Measurements from ENCODE around the gene CD59. TPM values are rescaled to one million over a fixed set of nuclear protein-coding genes. Genes with fewer than 3 reads are reported as not detected.

CD59 gene
- total RNA-seq, 1 donor from 2014 or later, result 637 TPM

- DNase-seq (ENCODE audit: low spot score in 2 of 2), result no peak
- TF ChIP-seq CTCF (IDR thresholded peaks at IDR 0.05), result no peak
- intact Hi-C loops (cut with DNase I), result loop anchor here (10.0 kb wide), 1 partner anchor 1188 kb away; the partner anchor contains the start of gene EIF3M
- Histone ChIP-seq H3K9me3 (no peaks in the 10 kb centered on the region), H3K27ac (peak overlapping the region in 1 of 2 donors; percentile 87), H3K4me1 (peaks cover 7 to 26% of the 10 kb centered on the region in 2 donors), H3K27me3 (no peaks in the 10 kb centered on the region), H3K4me3 (peak overlapping the region in 1 of 2 donors; percentile 90), H3K36me3 (peaks cover 8 to 16% of the 10 kb centered on the region in 2 donors)
These were observed 36.6 kb upstream of the CD59 start for GRCh38 chr11:33772870-33773269.

- DNase-seq (ENCODE audit: low spot score in 2 of 2), result no peak
- Histone ChIP-seq H3K36me3 (peaks cover 13 to 18% of the 10 kb centered on the region in 2 donors), H3K27ac (no peak overlapping the region), H3K4me1 (peaks cover 7 to 26% of the 10 kb centered on the region in 2 donors), H3K9me3 (no peaks in the 10 kb centered on the region), H3K27me3 (no peaks in the 10 kb centered on the region), H3K4me3 (no peak overlapping the region)
- TF ChIP-seq CTCF (IDR thresholded peaks at IDR 0.05), result no peak
- intact Hi-C loops (cut with DNase I), result loop anchor here (10.0 kb wide), 1 partner anchor 1187 kb away; the partner anchor contains the start of gene EIF3M
These were observed 36.1 kb upstream of the CD59 start for GRCh38 chr11:33772300-33772699.

- Histone ChIP-seq H3K4me1 (peaks cover 2 to 18% of the 10 kb centered on the region in 2 donors), H3K4me3 (no peak overlapping the region), H3K27me3 (no peaks in the 10 kb centered on the region), H3K9me3 (no peaks in the 10 kb centered on the region), H3K27ac (no peak overlapping the region), H3K36me3 (peaks cover 27 to 37% of the 10 kb centered on the region in 2 donors)
- DNase-seq (ENCODE audit: low spot score in 2 of 2), result no peak
- no peak for TF ChIP-seq CTCF (IDR thresholded peaks at IDR 0.05)
- intact Hi-C loops (cut with DNase I), result loop anchor here (10.0 kb wide), 1 partner anchor 1185 kb away; the partner anchor contains the start of gene EIF3M
These were observed 34.0 kb upstream of the CD59 start for GRCh38 chr11:33770236-33770635.

GRCh38 chr11:33769542-33769941, 33.3 kb upstream of the CD59 start:
- Histone ChIP-seq H3K4me1 (peaks cover 0 to 14% of the 10 kb centered on the region in 2 donors), H3K9me3 (no peaks in the 10 kb centered on the region), H3K27ac (no peak overlapping the region), H3K36me3 (peaks cover 27 to 44% of the 10 kb centered on the region in 2 donors), H3K27me3 (no peaks in the 10 kb centered on the region), H3K4me3 (no peak overlapping the region)
- no peak for TF ChIP-seq CTCF (IDR thresholded peaks at IDR 0.05)
- intact Hi-C loops (cut with DNase I), result no loop called here
- no peak for DNase-seq (ENCODE audit: low spot score in 2 of 2)

GRCh38 chr11:33767624-33768023, 31.4 kb upstream of the CD59 start:
- intact Hi-C loops (cut with DNase I), result no loop called here
- no peak for DNase-seq (ENCODE audit: low spot score in 2 of 2)
- TF ChIP-seq CTCF (IDR thresholded peaks at IDR 0.05), result no peak
- Histone ChIP-seq H3K36me3 (peaks cover 36 to 63% of the 10 kb centered on the region in 2 donors), H3K9me3 (no peaks in the 10 kb centered on the region), H3K27me3 (no peaks in the 10 kb centered on the region), H3K4me1 (peaks cover 0 to 7% of the 10 kb centered on the region in 2 donors), H3K27ac (no peak overlapping the region), H3K4me3 (no peak overlapping the region)

- DNase-seq (ENCODE audit: low spot score in 2 of 2), result no peak
- no peak for TF ChIP-seq CTCF (IDR thresholded peaks at IDR 0.05)
- no peak overlapping the region for H3K27ac ChIP-seq
- H3K4me3 ChIP-seq, result no peak overlapping the region
- H3K9me3 ChIP-seq, result no peaks in the 10 kb centered on the region
- no peaks in the 10 kb centered on the region for H3K27me3 ChIP-seq
- intact Hi-C loops (cut with DNase I), result no loop called here
- peaks cover 40 to 76% of the 10 kb centered on the region in 2 donors for H3K36me3 ChIP-seq
- no peaks in the 10 kb centered on the region for H3K4me1 ChIP-seq
These were observed 29.9 kb upstream of the CD59 start for GRCh38 chr11:33766085-33766484.

All from ascending aorta (tissue), 2 donors.